Activated T-helper 17 cell treated with anti-CD3 and anti-CD28 coated beads, Interleukin-2, amount 50 U/mL, for 72 hours (primary cell): ENCODE data around the gene DPP8. TPM values are rescaled to one million over a fixed set of nuclear protein-coding genes. Genes with fewer than 3 reads are reported as not detected.
"Not testable (repeated sequence)": the region's sequence is repeated elsewhere in the genome, so short reads cannot be mapped to it uniquely, and the experiment has no call there.

ENCODE experiments used
- ATAC-seq: fragments of 150-1000 bp; cut with Tn5 transposase; replicated peaks from 2 replicates; pipeline ENCODE4 v1.10.0; 2021; ENCODE audit warnings: mild to moderate bottlenecking, moderate library complexity
- H3K27ac Mint-ChIP-seq: one replicate; pipeline ENCODE4 v1.8.0; 2022; ENCODE audit warnings: mixed read lengths
- H3K27me3 Mint-ChIP-seq: one replicate; pipeline ENCODE4 v1.8.0; 2022; ENCODE audit warnings: mixed read lengths
- H3K36me3 Mint-ChIP-seq: one replicate; pipeline ENCODE4 v1.8.0; 2022; ENCODE audit warnings: low read depth, mild to moderate bottlenecking, mixed read lengths
- H3K4me1 Mint-ChIP-seq: one replicate; pipeline ENCODE4 v1.8.0; 2022; ENCODE audit warnings: mixed read lengths
- H3K4me3 Mint-ChIP-seq: one replicate; pipeline ENCODE4 v1.8.0; 2022; ENCODE audit warnings: mild to moderate bottlenecking, mixed read lengths
- H3K9me3 Mint-ChIP-seq: one replicate; pipeline ENCODE4 v1.8.0; 2022; ENCODE audit warnings: mixed read lengths
- total RNA-seq, 2 donors: library from RNA; stranded (reverse); gene quantifications; one replicate each; pipeline ENCODE4 v1.2.3, GENCODE V29; 2022

Gene DPP8
- total RNA-seq = 10 to 100 TPM; 30.7 to 31.4 TPM

- H3K27ac Mint-ChIP-seq = peak within 1 kb of the TSS; percentile 96
- H3K4me3 Mint-ChIP-seq = peak within 1 kb of the TSS; percentile 93
- H3K27me3 Mint-ChIP-seq = no peaks in the 10 kb centered on the region
- no peaks in the 10 kb centered on the region for H3K9me3 Mint-ChIP-seq
- peaks cover 6% of the 10 kb centered on the region for H3K4me1 Mint-ChIP-seq
- H3K36me3 Mint-ChIP-seq = peaks cover 45% of the 10 kb centered on the region
- ATAC-seq = peak; percentile 97
Measured at GRCh38 chr15:65516997-65517865, at the start of gene DPP8. Gene DPP8, minus strand, starts transcription at chr15:65517689. Its CDS starts 5,136 bp downstream, at chr15:65512553.

- Mint-ChIP-seq H3K9me3 (no peaks in the 10 kb centered on the region), H3K36me3 (peaks cover 85% of the 10 kb centered on the region), H3K4me1 (peaks cover 3% of the 10 kb centered on the region), H3K4me3 (no peak overlapping the region), H3K27ac (no peak overlapping the region), H3K27me3 (no peaks in the 10 kb centered on the region)
- ATAC-seq = no peak
Measured at GRCh38 chr15:65561934-65562333, 44.4 kb upstream of the DPP8 start.

GRCh38 chr15:65559941-65560340 is 42.5 kb upstream of the DPP8 start:
- peaks cover 3% of the 10 kb centered on the region for H3K4me1 Mint-ChIP-seq
- H3K4me3 Mint-ChIP-seq = no peak overlapping the region
- no peak overlapping the region for H3K27ac Mint-ChIP-seq
- no peak for ATAC-seq
- H3K36me3 Mint-ChIP-seq = peaks cover 89% of the 10 kb centered on the region
- H3K9me3 Mint-ChIP-seq = no peaks in the 10 kb centered on the region
- H3K27me3 Mint-ChIP-seq = no peaks in the 10 kb centered on the region

GRCh38 chr15:65558997-65559760 is 41.7 kb upstream of the DPP8 start:
- Mint-ChIP-seq H3K9me3 (no peaks in the 10 kb centered on the region), H3K27me3 (no peaks in the 10 kb centered on the region), H3K36me3 (peaks cover 89% of the 10 kb centered on the region), H3K27ac (peak overlapping the region; percentile 41), H3K4me3 (no peak overlapping the region), H3K4me1 (peaks cover 3% of the 10 kb centered on the region)
- no peak for ATAC-seq

- Mint-ChIP-seq H3K9me3 (no peaks in the 10 kb centered on the region), H3K4me3 (no peak overlapping the region), H3K27me3 (no peaks in the 10 kb centered on the region), H3K36me3 (peaks cover 89% of the 10 kb centered on the region), H3K27ac (no peak overlapping the region), H3K4me1 (peaks cover 3% of the 10 kb centered on the region)
- ATAC-seq = no peak
Measured at GRCh38 chr15:65558336-65558735, 40.8 kb upstream of the DPP8 start.

- Mint-ChIP-seq H3K4me3 (no peak overlapping the region), H3K4me1 (peaks cover 3% of the 10 kb centered on the region), H3K27me3 (no peaks in the 10 kb centered on the region), H3K36me3 (peaks cover 76% of the 10 kb centered on the region), H3K27ac (no peak overlapping the region), H3K9me3 (no peaks in the 10 kb centered on the region)
- no peak for ATAC-seq
Measured at GRCh38 chr15:65556622-65557021, 39.1 kb upstream of the DPP8 start.

- H3K9me3 Mint-ChIP-seq = no peaks in the 10 kb centered on the region
- no peak for ATAC-seq
- no peaks in the 10 kb centered on the region for H3K27me3 Mint-ChIP-seq
- H3K4me3 Mint-ChIP-seq = no peak overlapping the region
- H3K27ac Mint-ChIP-seq = peak overlapping the region; percentile 6
- peaks cover 14% of the 10 kb centered on the region for H3K4me1 Mint-ChIP-seq
- H3K36me3 Mint-ChIP-seq = peaks cover 56% of the 10 kb centered on the region
Measured at GRCh38 chr15:65553691-65554090, 36.2 kb upstream of the DPP8 start.

- ATAC-seq, H3K27ac Mint-ChIP-seq, H3K4me3 Mint-ChIP-seq, H3K27me3 Mint-ChIP-seq, H3K9me3 Mint-ChIP-seq: not testable (repeated sequence)
- Mint-ChIP-seq H3K36me3 (peaks cover 47% of the 10 kb centered on the region), H3K4me1 (peaks cover 14% of the 10 kb centered on the region)
Measured at GRCh38 chr15:65552851-65553250, 35.4 kb upstream of the DPP8 start.

GRCh38 chr15:65551183-65551582 is 33.7 kb upstream of the DPP8 start:
- Mint-ChIP-seq H3K36me3 (peaks cover 32% of the 10 kb centered on the region), H3K9me3 (no peaks in the 10 kb centered on the region), H3K4me3 (peak overlapping the region; percentile 6), H3K27ac (peak overlapping the region; percentile 47), H3K4me1 (peaks cover 17% of the 10 kb centered on the region), H3K27me3 (no peaks in the 10 kb centered on the region)
- ATAC-seq = no peak

- peak overlapping the region; percentile 47 for H3K27ac Mint-ChIP-seq
- peak overlapping the region; percentile 6 for H3K4me3 Mint-ChIP-seq
- H3K4me1 Mint-ChIP-seq = peaks cover 17% of the 10 kb centered on the region
- peaks cover 27% of the 10 kb centered on the region for H3K36me3 Mint-ChIP-seq
- no peaks in the 10 kb centered on the region for H3K27me3 Mint-ChIP-seq
- no peaks in the 10 kb centered on the region for H3K9me3 Mint-ChIP-seq
- ATAC-seq = peak; percentile 12
Measured at GRCh38 chr15:65550681-65551098, 33.2 kb upstream of the DPP8 start.

GRCh38 chr15:65549288-65549687 is 31.8 kb upstream of the DPP8 start:
- H3K27me3 Mint-ChIP-seq, H3K4me3 Mint-ChIP-seq, H3K27ac Mint-ChIP-seq, ATAC-seq, H3K9me3 Mint-ChIP-seq: not testable (repeated sequence)
- Mint-ChIP-seq H3K4me1 (peaks cover 17% of the 10 kb centered on the region), H3K36me3 (peaks cover 13% of the 10 kb centered on the region)

- no peak for ATAC-seq
- Mint-ChIP-seq H3K4me3 (no peak overlapping the region), H3K27me3 (no peaks in the 10 kb centered on the region), H3K27ac (no peak overlapping the region), H3K4me1 (peaks cover 17% of the 10 kb centered on the region), H3K9me3 (no peaks in the 10 kb centered on the region), H3K36me3 (no peaks in the 10 kb centered on the region)
Measured at GRCh38 chr15:65547841-65548240, 30.4 kb upstream of the DPP8 start.

- H3K27ac Mint-ChIP-seq = no peak overlapping the region
- peaks cover 17% of the 10 kb centered on the region for H3K4me1 Mint-ChIP-seq
- no peaks in the 10 kb centered on the region for H3K27me3 Mint-ChIP-seq
- no peaks in the 10 kb centered on the region for H3K9me3 Mint-ChIP-seq
- no peak for ATAC-seq
- H3K36me3 Mint-ChIP-seq = no peaks in the 10 kb centered on the region
- H3K4me3 Mint-ChIP-seq = no peak overlapping the region
Measured at GRCh38 chr15:65541231-65541820, 23.8 kb upstream of the DPP8 start.

GRCh38 chr15:65540314-65540713 is 22.8 kb upstream of the DPP8 start:
- Mint-ChIP-seq H3K27ac (no peak overlapping the region), H3K36me3 (no peaks in the 10 kb centered on the region), H3K4me1 (peaks cover 17% of the 10 kb centered on the region), H3K27me3 (no peaks in the 10 kb centered on the region), H3K4me3 (no peak overlapping the region), H3K9me3 (no peaks in the 10 kb centered on the region)
- no peak for ATAC-seq
